ENCODE results near the gene ANKRD44. TPM values are rescaled to one million over a fixed set of nuclear protein-coding genes. Genes with fewer than 3 reads are reported as not detected.

The ANKRD44 gene
- total RNA-seq, 1 donor from 2014 or later, result 14.2 TPM

DNA sequence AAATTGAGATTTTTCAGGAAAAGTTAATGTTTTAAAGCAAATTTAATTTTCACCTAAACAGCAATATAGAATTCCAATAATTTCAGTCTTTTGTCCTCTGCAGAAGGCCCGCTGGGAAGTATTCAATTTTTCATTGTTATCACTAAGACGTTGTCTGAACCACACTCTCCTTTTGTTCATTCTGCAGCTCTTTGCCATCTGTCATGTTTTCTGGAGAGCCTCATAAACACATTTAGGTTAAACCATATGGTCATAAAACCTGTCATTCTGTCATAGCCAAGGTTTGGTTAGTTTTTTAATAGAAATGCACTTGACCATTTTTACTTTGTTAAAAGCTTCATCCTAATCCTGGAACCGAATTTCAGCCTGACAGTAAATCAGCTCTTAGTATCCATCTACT, 330.1 kb downstream of the ANKRD44 start:
- no peak overlapping the region for H3K27ac Mint-ChIP-seq
- TF ChIP-seq, protein P1, sequence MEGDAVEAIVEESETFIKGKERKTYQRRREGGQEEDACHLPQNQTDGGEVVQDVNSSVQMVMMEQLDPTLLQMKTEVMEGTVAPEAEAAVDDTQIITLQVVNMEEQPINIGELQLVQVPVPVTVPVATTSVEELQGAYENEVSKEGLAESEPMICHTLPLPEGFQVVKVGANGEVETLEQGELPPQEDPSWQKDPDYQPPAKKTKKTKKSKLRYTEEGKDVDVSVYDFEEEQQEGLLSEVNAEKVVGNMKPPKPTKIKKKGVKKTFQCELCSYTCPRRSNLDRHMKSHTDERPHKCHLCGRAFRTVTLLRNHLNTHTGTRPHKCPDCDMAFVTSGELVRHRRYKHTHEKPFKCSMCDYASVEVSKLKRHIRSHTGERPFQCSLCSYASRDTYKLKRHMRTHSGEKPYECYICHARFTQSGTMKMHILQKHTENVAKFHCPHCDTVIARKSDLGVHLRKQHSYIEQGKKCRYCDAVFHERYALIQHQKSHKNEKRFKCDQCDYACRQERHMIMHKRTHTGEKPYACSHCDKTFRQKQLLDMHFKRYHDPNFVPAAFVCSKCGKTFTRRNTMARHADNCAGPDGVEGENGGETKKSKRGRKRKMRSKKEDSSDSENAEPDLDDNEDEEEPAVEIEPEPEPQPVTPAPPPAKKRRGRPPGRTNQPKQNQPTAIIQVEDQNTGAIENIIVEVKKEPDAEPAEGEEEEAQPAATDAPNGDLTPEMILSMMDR (conservative IDR thresholded peaks at IDR 0.05), result no peak
- no peaks in the 10 kb centered on the region for H3K9me3 Mint-ChIP-seq
- no peaks in the 10 kb centered on the region for H3K4me1 Mint-ChIP-seq (ENCODE audit: unreplicated experiment)
- H3K4me3 Mint-ChIP-seq, result no peak overlapping the region
- H3K36me3 Mint-ChIP-seq, result no peaks in the 10 kb centered on the region
- H3K27me3 Mint-ChIP-seq, result no peaks in the 10 kb centered on the region
- DNase-seq (ENCODE audit: extremely low spot score, unreplicated experiment), result no peak

DNA sequence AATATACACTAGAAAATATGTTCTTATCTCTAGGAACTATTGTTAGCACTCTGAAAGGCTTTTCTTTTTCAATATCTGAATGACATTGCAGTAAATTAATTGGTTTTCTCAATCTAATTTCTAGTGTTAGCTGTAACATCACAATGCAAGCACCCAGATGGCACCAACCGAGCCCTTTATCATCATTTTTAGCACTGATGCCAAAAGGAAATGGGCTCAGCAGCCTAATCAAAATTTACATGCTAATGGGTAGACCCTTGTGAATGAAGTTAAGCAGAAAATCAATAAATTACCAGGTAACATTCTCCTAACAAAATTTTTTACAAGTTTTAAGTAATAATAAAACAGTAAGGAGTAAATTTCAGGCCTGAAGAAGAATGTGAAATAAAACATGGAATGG, 330.6 kb downstream of the ANKRD44 start:
- H3K36me3 Mint-ChIP-seq, result no peaks in the 10 kb centered on the region
- TF ChIP-seq, protein P1 (conservative IDR thresholded peaks at IDR 0.05), result no peak
- no peaks in the 10 kb centered on the region for H3K4me1 Mint-ChIP-seq (ENCODE audit: unreplicated experiment)
- DNase-seq (ENCODE audit: extremely low spot score, unreplicated experiment), result no peak
- H3K9me3 Mint-ChIP-seq, result no peaks in the 10 kb centered on the region
- no peak overlapping the region for H3K27ac Mint-ChIP-seq
- no peaks in the 10 kb centered on the region for H3K27me3 Mint-ChIP-seq
- no peak overlapping the region for H3K4me3 Mint-ChIP-seq

- H3K4me1 Mint-ChIP-seq (ENCODE audit: unreplicated experiment), result no peaks in the 10 kb centered on the region
- no peaks in the 10 kb centered on the region for H3K36me3 Mint-ChIP-seq
- H3K4me3 Mint-ChIP-seq, result no peak overlapping the region
These were observed 333.1 kb downstream of the ANKRD44 start for GRCh38 chr2:196977507-196977906.

GRCh38 chr2:196974970-196975369, 335.6 kb downstream of the ANKRD44 start:
- Mint-ChIP-seq H3K4me1 (ENCODE audit: unreplicated experiment) (no peaks in the 10 kb centered on the region), H3K4me3 (no peak overlapping the region), H3K27me3 (no peaks in the 10 kb centered on the region), H3K27ac (no peak overlapping the region), H3K36me3 (no peaks in the 10 kb centered on the region), H3K9me3 (no peaks in the 10 kb centered on the region)
- TF ChIP-seq, protein P1 (conservative IDR thresholded peaks at IDR 0.05), result no peak
- DNase-seq (ENCODE audit: extremely low spot score, unreplicated experiment), result no peak

More at GRCh38 chr2:196977507-196977906, 333.1 kb downstream of the ANKRD44 start:
- Mint-ChIP-seq H3K27ac (no peak overlapping the region), H3K9me3 (no peaks in the 10 kb centered on the region), H3K27me3 (no peaks in the 10 kb centered on the region)
- DNase-seq (ENCODE audit: extremely low spot score, unreplicated experiment), result no peak
- TF ChIP-seq, protein P1 (conservative IDR thresholded peaks at IDR 0.05), result no peak

- DNase-seq (ENCODE audit: extremely low spot score, unreplicated experiment), result no peak
- TF ChIP-seq, protein P1 (conservative IDR thresholded peaks at IDR 0.05), result no peak
- Mint-ChIP-seq H3K27ac (no peak overlapping the region), H3K27me3 (no peaks in the 10 kb centered on the region), H3K4me1 (ENCODE audit: unreplicated experiment) (peaks cover 1% of the 10 kb centered on the region), H3K9me3 (peaks cover 4% of the 10 kb centered on the region), H3K36me3 (no peaks in the 10 kb centered on the region), H3K4me3 (no peak overlapping the region)
These were observed 338.9 kb downstream of the ANKRD44 start for GRCh38 chr2:196971574-196972279.
